Stimulated activated CD4-positive, alpha-beta T cell treated with anti-CD3 and anti-CD28 coated beads, Interleukin-1b, Interleukin-23, amount 100 ng/mL, for 4 hours (primary cell): ENCODE measurements around the gene ITGA6.

ENCODE experiments used
- DNase-seq, 2 donors: peaks; one replicate each; pipeline ENCODE4 v3.0.0-alpha.2; 2020; ENCODE audit warnings: low read depth in 2 of 2

The ITGA6 gene

DNA sequence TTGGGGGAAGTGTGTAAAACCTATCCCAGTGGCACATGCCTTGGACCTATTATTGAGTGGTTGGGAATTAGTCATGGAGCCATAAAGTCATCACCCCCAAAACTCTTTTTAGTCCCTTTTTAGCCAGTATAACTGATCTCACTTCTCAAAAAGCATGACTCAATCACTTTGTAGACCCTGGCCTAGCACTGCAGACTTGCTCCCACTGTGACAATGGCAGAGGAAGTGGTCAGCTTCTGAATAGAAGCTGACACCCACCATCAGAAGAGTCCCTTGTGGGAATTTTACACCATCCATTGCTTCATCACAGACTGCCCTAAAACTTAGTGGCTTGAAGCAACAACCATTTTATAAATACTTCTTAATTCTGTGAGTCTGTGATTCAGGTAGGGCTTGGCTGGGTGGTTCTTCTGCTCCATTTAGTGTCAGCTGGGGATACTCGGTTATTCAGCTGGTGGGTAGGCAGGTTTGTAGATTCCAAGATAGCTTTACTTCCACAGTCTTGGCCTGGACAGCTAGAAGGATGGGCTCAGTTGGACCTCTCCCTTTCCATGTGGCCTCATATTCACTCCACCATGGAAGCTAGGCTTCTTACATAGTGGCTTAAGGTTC lies 10.8 kb upstream of the ITGA6 start:
- DNase-seq, result no peak

GRCh38 chr2:172420216-172420615 lies 7.2 kb upstream of the ITGA6 start:
- DNase-seq, result no peak

- no peak for DNase-seq
Measured at GRCh38 chr2:172423160-172423559, 4.2 kb upstream of the ITGA6 start.

- DNase-seq, result no peak
Measured at GRCh38 chr2:172425336-172425735, 2.0 kb upstream of the ITGA6 start.

- no peak for DNase-seq
Measured at GRCh38 chr2:172426635-172427255, 641 bp upstream of the ITGA6 start.

DNA sequence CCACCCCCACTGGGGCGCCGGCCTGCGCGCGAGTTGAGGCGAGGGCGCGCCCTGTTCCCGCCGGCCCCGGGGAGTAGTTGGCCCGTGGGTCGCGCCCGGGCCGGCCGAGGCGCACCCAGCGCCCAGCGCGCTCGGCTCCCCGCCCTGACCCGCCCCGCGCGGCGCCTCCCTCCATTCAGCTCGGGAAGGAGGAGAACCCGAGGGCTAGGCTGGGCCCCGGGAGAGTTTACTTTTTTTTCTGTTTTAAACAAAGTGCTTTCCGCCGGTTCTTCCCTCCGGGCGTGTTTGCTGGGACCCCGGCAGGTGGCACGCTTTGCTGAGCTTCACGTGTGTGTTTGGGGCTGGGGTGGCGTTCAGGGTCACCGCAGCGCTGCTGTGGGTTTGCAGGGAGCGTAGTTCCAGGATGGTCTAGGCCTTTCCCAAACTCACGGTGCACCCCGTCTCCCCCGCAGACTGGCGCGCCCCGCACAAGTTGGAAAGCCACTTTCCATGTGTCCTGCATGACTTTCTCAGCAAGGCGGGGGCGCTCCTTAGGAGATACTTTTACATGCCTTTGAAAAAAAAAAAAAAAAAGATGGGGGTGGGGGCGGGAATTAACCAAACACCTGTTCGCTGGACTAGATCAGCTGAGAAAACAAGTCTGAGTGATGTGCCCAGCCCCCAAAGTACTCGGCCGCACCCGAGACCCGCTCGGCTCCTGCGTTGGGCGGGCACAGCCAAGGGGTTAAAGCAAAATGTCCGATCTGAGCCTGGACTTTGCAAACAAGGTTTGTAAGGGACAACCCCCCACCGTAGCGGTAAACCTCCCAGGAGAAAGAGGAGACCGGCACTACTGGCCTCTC lies 825 bp downstream of the ITGA6 start:
- peak; percentile 49 to 50 for DNase-seq

GRCh38 chr2:172428832-172429210 lies 1.4 kb downstream of the ITGA6 start:
- no peak for DNase-seq

DNA sequence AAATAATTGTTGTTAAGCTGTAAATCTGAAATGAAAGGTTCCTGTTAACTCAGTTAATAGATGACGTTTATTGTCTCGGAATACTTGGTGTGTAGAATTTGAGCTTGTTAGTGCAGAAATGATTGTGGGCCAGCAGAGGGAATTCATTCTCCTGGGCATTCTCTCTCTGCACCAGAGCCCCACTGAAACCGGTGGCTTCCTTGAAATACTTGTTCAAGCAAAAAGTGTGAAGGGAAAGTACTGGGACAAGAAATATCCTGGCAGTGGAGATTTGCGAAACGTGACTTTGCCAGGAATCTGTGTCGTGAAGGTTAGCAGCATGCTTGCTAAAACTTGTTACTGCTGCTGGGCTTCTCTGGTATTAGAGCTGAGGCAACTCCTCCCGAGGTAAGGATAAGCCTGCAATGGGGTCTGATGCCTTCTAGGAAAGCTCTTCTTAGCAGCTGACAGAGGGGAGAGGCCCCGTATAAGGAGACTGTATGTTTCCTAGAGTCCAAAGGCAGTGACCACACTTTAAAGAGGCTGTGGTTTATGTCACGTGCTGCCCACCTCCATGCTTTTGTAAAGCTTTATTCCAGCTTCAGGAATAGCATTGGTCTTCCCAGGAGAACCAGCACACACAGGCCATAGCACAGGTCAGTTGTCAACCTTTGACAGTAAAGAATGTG lies 2.0 kb downstream of the ITGA6 start:
- DNase-seq, result no peak

- no peak for DNase-seq
Measured at GRCh38 chr2:172430027-172430426, 2.6 kb downstream of the ITGA6 start.

DNA sequence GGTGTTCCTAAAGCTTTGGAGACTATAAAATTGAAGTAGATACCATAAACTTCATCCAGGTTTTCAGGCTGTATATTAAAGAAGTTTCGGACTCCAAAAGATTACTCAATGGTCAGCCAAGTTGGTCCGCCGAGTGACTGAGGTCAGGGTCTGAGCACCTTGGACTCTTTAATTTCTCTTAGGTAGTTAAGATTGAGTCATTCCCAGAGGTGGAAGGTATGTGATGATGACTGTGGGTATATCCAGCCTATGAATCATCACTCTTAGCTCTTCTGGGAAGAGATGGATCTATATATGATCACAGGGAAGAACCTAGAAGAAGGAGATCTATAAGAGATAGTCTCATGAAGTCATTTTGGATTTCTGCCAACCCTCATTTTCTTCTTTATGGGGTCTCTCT lies 3.3 kb downstream of the ITGA6 start:
- no peak for DNase-seq

- DNase-seq, result no peak
Measured at GRCh38 chr2:172431463-172431862, 4.1 kb downstream of the ITGA6 start.

DNA sequence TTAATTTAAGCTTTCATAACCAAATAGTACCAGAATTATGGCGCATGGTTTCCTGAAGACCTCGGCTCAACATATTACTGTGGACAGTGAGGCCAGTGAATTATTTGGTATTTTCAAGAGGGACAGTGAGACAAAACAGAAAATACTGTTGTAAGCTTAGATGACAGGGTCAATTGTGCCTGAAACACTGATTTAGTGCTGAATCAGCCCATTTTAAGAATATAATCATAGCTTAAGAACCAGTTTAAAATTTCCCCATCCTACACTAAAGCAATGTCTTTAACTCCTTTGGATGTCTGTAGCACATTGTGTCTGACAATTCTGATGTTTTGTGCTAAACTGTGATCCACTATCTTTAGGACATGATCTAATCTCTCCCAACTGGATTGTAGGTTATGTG lies 4.6 kb downstream of the ITGA6 start:
- DNase-seq, result no peak

DNA sequence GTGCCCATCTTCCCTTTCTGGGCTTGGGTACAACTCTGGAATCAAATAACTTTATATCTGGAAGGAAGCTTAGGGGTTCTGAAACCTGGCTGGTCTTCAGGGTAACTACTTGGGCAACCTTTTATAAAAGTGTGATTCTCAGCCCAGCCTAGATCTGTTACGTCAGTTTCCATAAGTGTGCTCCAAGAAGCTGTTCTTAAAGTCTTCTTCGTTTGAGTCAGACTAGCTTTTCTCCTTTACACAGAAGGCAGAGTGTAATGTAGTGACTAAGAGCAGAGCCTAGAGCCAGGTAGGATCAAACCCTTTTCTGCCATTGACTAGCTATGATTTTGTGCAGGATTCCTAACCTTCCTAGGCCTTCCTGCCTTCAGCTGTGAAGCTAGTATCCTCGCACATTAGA lies 5.8 kb downstream of the ITGA6 start:
- no peak for DNase-seq

GRCh38 chr2:172434821-172435605 lies 7.6 kb downstream of the ITGA6 start:
- no peak for DNase-seq

GRCh38 chr2:172435606-172435911 lies 8.2 kb downstream of the ITGA6 start:
- no peak for DNase-seq

DNA sequence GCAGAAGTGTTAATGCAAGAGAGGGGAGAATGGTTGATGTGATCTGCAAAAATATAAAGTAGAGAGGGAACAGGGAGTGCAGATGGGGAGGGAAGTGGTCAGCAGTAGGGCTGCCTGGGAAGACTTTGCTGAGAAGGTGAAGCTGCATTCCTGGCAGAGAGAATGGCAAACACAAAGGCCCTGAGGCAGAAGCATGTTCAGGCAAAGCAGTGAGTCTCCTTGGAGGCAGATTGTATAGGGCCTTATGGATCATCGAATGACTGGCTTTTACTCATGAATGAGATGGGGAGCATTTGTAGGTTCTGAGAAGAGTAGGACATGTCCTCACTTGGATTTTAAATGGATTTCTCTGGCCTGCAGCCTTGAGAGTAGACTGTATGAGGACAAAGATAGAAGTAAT lies 9.5 kb downstream of the ITGA6 start:
- no peak for DNase-seq

- peak; percentile 33 to 51 for DNase-seq
Measured at GRCh38 chr2:172437419-172438341, 10.3 kb downstream of the ITGA6 start.

DNA sequence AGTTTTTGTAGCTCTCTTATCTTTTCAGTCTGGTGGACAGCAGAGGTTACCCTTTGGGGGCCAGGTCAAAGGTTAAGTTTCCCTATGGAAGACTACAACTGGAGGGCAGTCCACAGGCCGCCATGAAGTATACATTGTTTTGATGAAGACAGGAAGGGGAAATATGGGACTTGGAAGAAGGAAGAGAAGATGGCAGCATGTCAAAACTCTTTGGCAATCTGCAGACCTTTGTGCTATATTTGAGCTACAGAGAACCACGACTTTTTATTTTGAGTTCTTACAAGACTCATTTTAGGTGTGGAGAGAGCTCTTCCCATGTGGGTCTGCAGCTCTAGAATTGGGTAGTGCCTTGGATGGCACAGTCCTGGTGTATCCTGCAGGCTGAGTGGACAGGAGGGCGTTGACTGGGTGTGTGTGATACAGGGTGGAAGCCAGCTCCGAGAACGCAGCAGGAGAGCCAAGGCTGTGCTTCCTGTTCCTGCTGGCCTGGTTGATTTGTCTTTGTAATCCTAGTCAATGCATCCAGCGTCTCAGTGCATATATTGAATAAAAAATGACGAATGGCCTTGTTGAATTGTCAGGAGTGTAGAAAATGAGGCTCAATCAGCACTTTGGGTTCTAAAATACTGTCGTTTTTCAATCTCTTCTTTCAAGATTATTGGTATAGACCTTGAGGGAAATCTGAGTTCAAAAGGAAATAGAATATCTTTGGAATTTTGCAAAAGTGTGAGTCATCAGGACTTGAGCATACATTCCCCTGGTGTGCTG lies 11.5 kb downstream of the ITGA6 start:
- no peak for DNase-seq

GRCh38 chr2:172439509-172439860 lies 12.1 kb downstream of the ITGA6 start:
- no peak for DNase-seq

DNA sequence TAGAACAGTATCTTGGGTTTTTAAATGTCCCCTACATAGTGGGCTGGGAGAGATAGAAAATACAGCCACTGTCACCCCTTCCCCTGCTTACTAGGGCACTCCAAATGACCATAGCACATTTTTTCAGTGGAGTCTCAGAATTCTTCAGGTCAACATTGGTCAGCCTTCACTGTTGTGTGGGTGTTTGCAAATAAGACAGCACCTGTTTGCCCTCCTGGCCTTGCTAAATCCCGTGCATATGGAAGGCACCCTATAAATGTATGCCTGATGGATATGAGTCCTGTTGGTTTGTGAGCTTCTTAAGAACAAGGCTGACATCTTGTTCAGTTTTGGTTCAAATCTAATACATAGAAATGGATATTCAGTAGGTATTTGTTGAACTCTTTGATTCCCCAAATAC lies 12.5 kb downstream of the ITGA6 start:
- DNase-seq, result no peak
